Duodenal mucosa (tissue), 2 donors: ENCODE data around the gene FADS3.

Experiments
- H3K27ac ChIP-seq: one replicate; pipeline ENCODE4 v1.7.0; 2013; ENCODE audit warnings: low read depth, low read length
- H3K27me3 ChIP-seq, 2 donors: one replicate each; pipeline ENCODE4 v1.7.0; 2013; ENCODE audit warnings: low read length in 2 of 2, control low read depth in 1 of 2; ENCODE audit not compliant: insufficient read depth in 2 of 2, control insufficient read depth in 1 of 2
- H3K36me3 ChIP-seq, 2 donors: one replicate each; pipeline ENCODE4 v1.7.0; 2013; ENCODE audit warnings: low read length in 2 of 2, control low read depth in 1 of 2; ENCODE audit not compliant: insufficient read depth in 2 of 2, control insufficient read depth in 1 of 2
- H3K4me1 ChIP-seq, 2 donors: one replicate each; pipeline ENCODE4 v1.7.0; 2013; ENCODE audit warnings: low read length in 2 of 2, control low read depth in 1 of 2; ENCODE audit not compliant: insufficient read depth in 2 of 2, control insufficient read depth in 1 of 2
- H3K4me3 ChIP-seq, 2 donors: one replicate each; pipeline ENCODE4 v1.7.0; 2013; ENCODE audit warnings: low read length in 2 of 2, low read depth in 1 of 2
- H3K9ac ChIP-seq, 2 donors: one replicate each; pipeline ENCODE4 v1.7.0; 2013; ENCODE audit warnings: low read length in 2 of 2, low read depth in 1 of 2
- H3K9me3 ChIP-seq, 2 donors: one replicate each; pipeline ENCODE4 v1.7.0; 2013; ENCODE audit warnings: low read length in 2 of 2, control low read depth in 1 of 2; ENCODE audit not compliant: control insufficient read depth in 1 of 2

FADS3 gene

DNA sequence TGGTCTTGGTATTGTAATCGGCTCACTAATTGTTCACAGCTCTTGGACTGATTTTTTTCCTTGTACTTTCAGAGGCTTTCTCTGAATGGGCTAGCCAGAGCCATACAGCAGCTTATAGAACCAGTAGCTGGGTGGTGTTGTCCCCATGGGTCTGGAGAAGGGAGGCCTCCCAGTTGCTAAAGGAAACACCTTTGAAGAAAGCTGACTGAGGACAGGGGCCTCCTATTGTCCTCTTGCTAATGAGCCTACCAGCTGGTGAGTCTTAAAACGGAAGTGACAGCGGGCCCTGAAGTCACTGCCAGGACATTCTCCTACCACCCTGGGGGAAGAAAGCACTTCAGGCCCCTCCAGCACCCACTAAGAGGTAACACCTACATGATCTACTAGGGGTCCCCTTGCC, 9.9 kb downstream of the FADS3 start:
- H3K27ac ChIP-seq: no peak overlapping the region
- H3K9me3 ChIP-seq: no peaks in the 10 kb centered on the region
- peaks cover 0 to 4% of the 10 kb centered on the region in 2 donors for H3K36me3 ChIP-seq
- H3K4me3 ChIP-seq: no peak overlapping the region
- H3K9ac ChIP-seq: no peak overlapping the region
- no peaks in the 10 kb centered on the region for H3K27me3 ChIP-seq
- no peaks in the 10 kb centered on the region for H3K4me1 ChIP-seq

DNA sequence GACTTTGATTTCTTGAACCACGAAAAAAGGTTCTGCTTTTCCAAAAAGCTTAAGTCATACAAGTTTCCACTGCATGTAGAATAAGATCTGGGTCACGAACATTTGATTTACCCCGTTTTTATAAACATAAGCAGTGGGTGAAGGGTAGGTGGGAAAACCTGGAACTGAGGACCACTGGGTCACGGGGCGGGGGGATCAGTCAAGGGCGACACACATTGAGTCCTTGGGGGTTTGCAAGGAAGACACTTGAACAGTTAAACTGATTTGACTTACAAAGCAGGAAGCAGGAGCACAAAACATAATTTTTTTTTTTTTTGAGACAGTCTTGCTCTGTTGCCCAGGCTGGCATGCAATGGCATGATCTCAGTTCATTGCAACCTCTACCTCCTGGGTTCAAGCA, 10.9 kb downstream of the FADS3 start:
- no peaks in the 10 kb centered on the region for H3K4me1 ChIP-seq
- H3K36me3 ChIP-seq: peaks cover 0 to 4% of the 10 kb centered on the region in 2 donors
- no peak overlapping the region for H3K4me3 ChIP-seq
- no peaks in the 10 kb centered on the region for H3K27me3 ChIP-seq
- no peak overlapping the region for H3K27ac ChIP-seq
- H3K9me3 ChIP-seq: no peaks in the 10 kb centered on the region
- no peak overlapping the region for H3K9ac ChIP-seq

DNA sequence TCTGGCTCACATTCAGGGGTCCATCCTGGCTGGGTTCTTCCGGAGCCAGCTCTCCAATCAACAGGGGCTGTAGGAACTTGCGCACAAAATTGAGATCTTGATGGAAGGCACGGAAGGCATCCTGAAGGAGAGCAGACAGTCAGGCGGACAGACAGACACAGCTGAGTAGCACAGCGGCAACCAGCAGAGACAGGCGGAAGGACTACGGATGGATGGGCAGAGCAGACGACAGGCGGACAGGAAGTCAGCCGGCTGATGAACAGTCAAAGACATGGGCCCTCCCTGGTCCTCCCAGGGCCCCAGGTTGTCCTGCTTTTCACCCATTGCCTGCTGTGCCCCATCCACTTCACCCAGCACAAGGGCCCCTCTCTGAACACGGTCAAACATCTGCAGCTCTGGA, 11.3 kb downstream of the FADS3 start:
- no peaks in the 10 kb centered on the region for H3K9me3 ChIP-seq
- no peaks in the 10 kb centered on the region for H3K27me3 ChIP-seq
- H3K27ac ChIP-seq: no peak overlapping the region
- no peak overlapping the region for H3K4me3 ChIP-seq
- H3K36me3 ChIP-seq: peaks cover 0 to 4% of the 10 kb centered on the region in 2 donors
- no peaks in the 10 kb centered on the region for H3K4me1 ChIP-seq
- H3K9ac ChIP-seq: no peak overlapping the region

- no peaks in the 10 kb centered on the region for H3K9me3 ChIP-seq
- peaks cover 0 to 4% of the 10 kb centered on the region in 2 donors for H3K36me3 ChIP-seq
- no peak overlapping the region for H3K4me3 ChIP-seq
- H3K27me3 ChIP-seq: no peaks in the 10 kb centered on the region
- H3K27ac ChIP-seq: no peak overlapping the region
- no peaks in the 10 kb centered on the region for H3K4me1 ChIP-seq
- no peak overlapping the region for H3K9ac ChIP-seq
Measured at GRCh38 chr11:61879152-61879551, 12.2 kb downstream of the FADS3 start.

- no peak overlapping the region for H3K4me3 ChIP-seq
- H3K27ac ChIP-seq: no peak overlapping the region
- no peaks in the 10 kb centered on the region for H3K4me1 ChIP-seq
- H3K36me3 ChIP-seq: peaks cover 0 to 4% of the 10 kb centered on the region in 2 donors
- peaks cover 0 to 3% of the 10 kb centered on the region in 2 donors for H3K27me3 ChIP-seq
- H3K9ac ChIP-seq: no peak overlapping the region
- no peaks in the 10 kb centered on the region for H3K9me3 ChIP-seq
Measured at GRCh38 chr11:61875698-61876097, 15.6 kb downstream of the FADS3 start.

GRCh38 chr11:61874853-61875252, 16.5 kb downstream of the FADS3 start:
- H3K9ac ChIP-seq: no peak overlapping the region
- H3K27me3 ChIP-seq: peaks cover 0 to 3% of the 10 kb centered on the region in 2 donors
- H3K9me3 ChIP-seq: no peaks in the 10 kb centered on the region
- no peak overlapping the region for H3K27ac ChIP-seq
- H3K36me3 ChIP-seq: peaks cover 0 to 4% of the 10 kb centered on the region in 2 donors
- H3K4me3 ChIP-seq: no peak overlapping the region
- H3K4me1 ChIP-seq: no peaks in the 10 kb centered on the region

DNA sequence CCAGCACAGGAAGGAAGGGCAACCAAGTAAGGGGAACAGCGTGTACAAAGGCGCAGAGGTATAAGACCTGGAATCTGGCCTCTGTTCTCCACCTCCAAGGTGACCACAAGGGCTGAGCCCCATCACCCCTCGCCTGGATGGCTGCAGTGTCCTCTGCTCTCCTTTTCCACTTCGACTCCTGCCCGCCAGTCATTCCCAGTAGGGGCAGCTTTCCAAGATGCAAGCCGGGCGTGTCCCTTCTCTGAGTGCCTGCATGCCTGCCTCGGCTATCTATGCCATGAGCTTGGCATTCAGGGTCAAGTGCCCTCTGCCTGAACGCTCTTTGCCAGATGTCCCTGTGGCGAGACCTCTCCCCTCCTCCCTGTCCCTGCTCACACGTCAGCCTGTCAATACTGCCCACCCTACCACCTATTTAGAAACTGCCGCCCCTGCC, 17.0 kb downstream of the FADS3 start:
- Histone ChIP-seq H3K36me3 (peaks cover 0 to 4% of the 10 kb centered on the region in 2 donors), H3K9ac (no peak overlapping the region), H3K27ac (no peak overlapping the region), H3K4me3 (no peak overlapping the region), H3K9me3 (no peaks in the 10 kb centered on the region), H3K4me1 (no peaks in the 10 kb centered on the region), H3K27me3 (peaks cover 0 to 3% of the 10 kb centered on the region in 2 donors)

DNA sequence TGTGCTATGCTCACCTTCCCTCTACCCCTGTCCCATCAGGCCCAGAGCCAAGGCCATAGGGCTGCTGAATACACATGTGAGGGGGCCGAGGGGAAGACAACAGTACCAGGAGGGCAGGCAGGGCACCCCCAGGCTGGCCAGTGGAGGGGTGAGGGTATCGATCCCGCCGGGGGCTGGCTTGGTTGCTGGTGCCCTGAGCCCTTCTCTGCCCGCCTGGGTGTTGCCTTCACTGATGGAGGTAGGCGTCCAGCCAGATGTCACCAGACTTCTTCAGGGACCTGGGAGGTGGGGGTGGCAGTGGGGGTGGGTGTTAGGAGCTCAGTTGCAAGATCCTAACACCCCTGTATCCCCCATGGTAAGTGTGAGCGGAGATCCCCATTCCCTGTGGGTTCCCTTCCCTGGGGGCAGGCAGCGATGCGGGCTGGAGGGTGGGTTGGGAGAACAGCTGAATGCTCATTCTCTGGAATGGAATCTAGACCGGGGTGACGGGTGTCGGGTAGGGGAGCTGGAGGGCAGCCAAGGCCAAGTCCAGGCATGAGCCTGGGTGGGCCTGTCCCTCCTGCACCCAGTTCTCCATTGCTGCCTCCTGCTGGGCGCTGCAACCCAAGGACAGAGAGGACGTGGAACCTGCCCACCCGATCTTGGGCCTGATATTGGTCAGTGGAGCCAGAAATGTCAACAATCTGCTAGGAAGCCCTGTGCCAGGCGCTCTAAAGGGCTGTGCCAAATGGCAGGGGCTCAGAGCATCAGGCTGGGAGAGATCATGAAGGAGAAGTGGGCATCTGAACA, 17.6 kb downstream of the FADS3 start:
- Histone ChIP-seq H3K9ac (no peak overlapping the region), H3K27ac (no peak overlapping the region), H3K4me3 (no peak overlapping the region), H3K9me3 (no peaks in the 10 kb centered on the region), H3K4me1 (no peaks in the 10 kb centered on the region), H3K27me3 (peaks cover 0 to 3% of the 10 kb centered on the region in 2 donors), H3K36me3 (peaks cover 0 to under 1% of the 10 kb centered on the region in 2 donors)

DNA sequence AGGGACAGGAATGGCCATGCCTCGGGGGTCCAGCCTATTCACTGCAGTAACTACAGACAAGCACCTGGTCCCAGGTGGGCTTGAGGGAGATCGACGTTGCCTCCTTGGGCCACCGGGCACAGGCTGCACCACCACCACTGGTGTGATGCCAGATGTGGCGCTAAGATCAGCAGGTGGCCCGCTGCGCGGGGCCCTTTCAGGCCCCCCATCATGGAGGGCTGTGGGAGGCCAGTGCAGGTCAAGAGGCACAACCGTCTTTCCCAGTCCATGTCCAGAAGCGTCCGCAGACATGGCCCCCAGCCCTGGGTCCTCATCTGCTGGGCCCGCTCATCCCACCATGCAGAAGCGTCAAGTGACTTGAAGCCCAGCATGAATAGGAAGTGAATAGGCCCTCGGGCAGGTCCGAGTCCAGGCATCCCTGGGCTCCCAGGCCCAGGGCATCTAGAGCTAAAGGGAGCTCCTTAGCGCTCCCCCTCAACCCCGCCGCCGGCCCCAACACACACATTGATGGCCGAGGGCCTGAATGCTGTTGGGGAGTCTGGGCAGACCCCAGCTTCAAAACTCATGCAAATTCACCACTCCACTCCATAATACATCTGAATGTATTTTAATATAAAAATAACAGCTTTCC, 18.3 kb downstream of the FADS3 start:
- peaks cover 0 to 3% of the 10 kb centered on the region in 2 donors for H3K27me3 ChIP-seq
- no peak overlapping the region for H3K9ac ChIP-seq
- H3K36me3 ChIP-seq: no peaks in the 10 kb centered on the region
- H3K9me3 ChIP-seq: no peaks in the 10 kb centered on the region
- H3K4me1 ChIP-seq: no peaks in the 10 kb centered on the region
- no peak overlapping the region for H3K4me3 ChIP-seq
- H3K27ac ChIP-seq: no peak overlapping the region

DNA sequence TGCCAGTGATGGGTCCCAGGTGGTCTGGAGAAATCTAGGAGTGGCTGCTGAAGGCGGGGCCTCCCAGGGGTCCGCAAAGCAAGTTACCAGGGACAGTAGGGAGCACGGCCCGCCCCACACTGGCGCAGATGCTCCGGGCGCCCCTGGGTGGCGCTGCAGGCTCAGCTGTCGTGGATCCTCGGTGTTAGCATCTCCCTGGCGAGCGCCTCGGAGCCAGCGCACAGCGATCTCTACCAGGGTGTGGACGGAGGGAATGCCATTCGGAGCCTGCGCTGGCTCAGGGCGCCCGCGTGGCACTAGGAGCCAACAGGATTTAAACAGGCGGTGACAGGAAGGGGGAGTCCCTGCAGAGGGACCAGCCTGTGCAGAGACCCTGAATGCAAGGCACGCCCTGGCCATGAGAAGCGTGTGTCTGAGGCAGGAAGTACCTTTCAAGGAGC, 20.2 kb downstream of the FADS3 start:
- H3K36me3 ChIP-seq: peaks cover 0 to 5% of the 10 kb centered on the region in 2 donors
- peak overlapping the region in 1 of 2 donors; percentile 46 for H3K4me3 ChIP-seq
- no peaks in the 10 kb centered on the region for H3K9me3 ChIP-seq
- no peaks in the 10 kb centered on the region for H3K4me1 ChIP-seq
- H3K9ac ChIP-seq: no peak overlapping the region
- peaks cover 0 to 3% of the 10 kb centered on the region in 2 donors for H3K27me3 ChIP-seq
- H3K27ac ChIP-seq: no peak overlapping the region
